Suppressor macrophage (primary cell): ENCODE data around the gene PRSS3.
A peak's percentile ranks its signal among the peaks of the same experiment; 100 is the strongest.
"Not testable (repeated sequence)": the region's sequence is repeated elsewhere in the genome, so short reads cannot be mapped to it uniquely, and the experiment has no call there.

Source experiments
- DNase-seq, 4 experiments: peaks; one replicate each; pipeline ENCODE4 v3.0.0-alpha.2; 2020 to 2022
- total RNA-seq, 17 experiments: gene quantifications; one replicate each; lab custom pipeline; 2026; ENCODE audit warnings: mixed read lengths in 6 of 17, inconsistent platforms in 3 of 17; lab: John Stamatoyannopoulos, UW

Gene PRSS3
- total RNA-seq = 0 to 1.4 (median 0) reads per million in 17 experiments

GRCh38 chr9:33795281-33795680, at the start of gene PRSS3:
Gene PRSS3, plus strand, starts transcription at chr9:33795561. Its CDS starts 13 bp downstream, at chr9:33795574.
- DNase-seq = no peak

GRCh38 chr9:33748633-33749304, 46.6 kb upstream of the PRSS3 start:
- no peak for DNase-seq

GRCh38 chr9:33749305-33749654, 46.1 kb upstream of the PRSS3 start:
- peak; percentile 26 to 76 (median 58) for DNase-seq

- no peak for DNase-seq
Observed at GRCh38 chr9:33750307-33750838, 45.0 kb upstream of the PRSS3 start.

GRCh38 chr9:33750839-33751339, 44.5 kb upstream of the PRSS3 start:
- DNase-seq = no peak

GRCh38 chr9:33751536-33752129, 43.7 kb upstream of the PRSS3 start:
- DNase-seq = no peak

GRCh38 chr9:33752130-33752637, 43.2 kb upstream of the PRSS3 start:
- DNase-seq = no peak

GRCh38 chr9:33752789-33753188, 42.6 kb upstream of the PRSS3 start:
- not testable (repeated sequence) for DNase-seq

GRCh38 chr9:33759648-33760047, 35.7 kb upstream of the PRSS3 start:
- peak; percentile 79 to 93 (median 86) for DNase-seq

GRCh38 chr9:33762343-33762742, 33.0 kb upstream of the PRSS3 start:
- DNase-seq = no peak

GRCh38 chr9:33763709-33764108, 31.7 kb upstream of the PRSS3 start:
- not testable (repeated sequence) for DNase-seq

- DNase-seq = no peak
Observed at GRCh38 chr9:33765411-33765810, 29.9 kb upstream of the PRSS3 start.

- DNase-seq = not testable (repeated sequence)
Observed at GRCh38 chr9:33770156-33770880, 25.0 kb upstream of the PRSS3 start.

GRCh38 chr9:33773135-33773534, 22.2 kb upstream of the PRSS3 start:
- DNase-seq = not testable (repeated sequence)

- not testable (repeated sequence) for DNase-seq
Observed at GRCh38 chr9:33774074-33774659, 21.2 kb upstream of the PRSS3 start.

- DNase-seq = no peak
Observed at GRCh38 chr9:33776578-33776977, 18.8 kb upstream of the PRSS3 start.

GRCh38 chr9:33778700-33779351, 16.5 kb upstream of the PRSS3 start:
- peak; percentile 66 to 81 (median 71) for DNase-seq

GRCh38 chr9:33780276-33780675, 15.1 kb upstream of the PRSS3 start:
- DNase-seq = no peak

- DNase-seq = no peak
Observed at GRCh38 chr9:33781736-33782135, 13.6 kb upstream of the PRSS3 start.

- DNase-seq = peak in 2 of 4 experiments; percentile 15 to 28
Observed at GRCh38 chr9:33782395-33783152, 12.8 kb upstream of the PRSS3 start.

GRCh38 chr9:33785914-33786313, 9.4 kb upstream of the PRSS3 start:
- DNase-seq = peak in 2 of 4 experiments; percentile 13 to 14
